LHCN-M2 (cell line): ENCODE results near the gene ZBTB24. TPM values are rescaled to one million over a fixed set of nuclear protein-coding genes. Genes with fewer than 3 reads are reported as not detected.
"Not testable (repeated sequence)": the region's sequence is repeated elsewhere in the genome, so short reads cannot be mapped to it uniquely, and the experiment has no call there.

Experiments
- DNase-seq: peaks from one replicate; pipeline ENCODE4 v3.0.0-alpha.2; 2012; ENCODE audit warnings: low read depth
- polyA plus RNA-seq: library from polyadenylated mRNA; unstranded; fragments of >200 nt; gene quantifications from one replicate; pipeline ENCODE4 v1.2.1, GENCODE V29; 2012; ENCODE audit warnings: missing spikeins
- total RNA-seq: library from RNA; depleted of rRNA; stranded (reverse); fragments of >200 nt; gene quantifications from 2 replicates; pipeline ENCODE4 v1.2.3, GENCODE V29; 2014; rRNA removed

Gene ZBTB24
- total RNA-seq: 8.8 and 11.0 TPM in 2 replicates
- polyA plus RNA-seq: 2.3 TPM

GRCh38 chr6:109482905-109483734 lies at the start of gene ZBTB24:
Gene ZBTB24 (minus strand): TSS chr6:109483219. CDS start chr6:109482026, 1,193 bp downstream.
- DNase-seq: peak; percentile 86

DNA sequence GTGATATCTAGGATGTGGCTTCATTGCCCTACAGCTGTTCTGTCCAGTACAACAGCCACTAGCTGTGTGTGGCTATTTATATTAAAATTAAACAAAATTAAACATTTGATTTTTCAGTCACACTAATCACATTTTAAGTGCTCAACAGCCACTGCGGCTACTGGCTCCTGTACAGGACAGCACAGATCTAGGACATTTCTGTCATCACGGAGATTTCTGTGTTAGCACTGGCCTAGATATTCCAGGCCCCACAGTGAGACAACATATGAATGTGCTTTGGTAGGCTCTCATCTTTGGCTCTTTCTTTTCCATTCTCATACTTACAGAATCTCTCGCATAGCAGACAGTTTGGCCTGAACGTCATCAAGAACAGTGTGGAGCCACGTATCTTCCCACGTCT lies 48.4 kb upstream of the ZBTB24 start:
- no peak for DNase-seq

GRCh38 chr6:109527989-109528388 lies 45.0 kb upstream of the ZBTB24 start:
- DNase-seq: no peak

DNA sequence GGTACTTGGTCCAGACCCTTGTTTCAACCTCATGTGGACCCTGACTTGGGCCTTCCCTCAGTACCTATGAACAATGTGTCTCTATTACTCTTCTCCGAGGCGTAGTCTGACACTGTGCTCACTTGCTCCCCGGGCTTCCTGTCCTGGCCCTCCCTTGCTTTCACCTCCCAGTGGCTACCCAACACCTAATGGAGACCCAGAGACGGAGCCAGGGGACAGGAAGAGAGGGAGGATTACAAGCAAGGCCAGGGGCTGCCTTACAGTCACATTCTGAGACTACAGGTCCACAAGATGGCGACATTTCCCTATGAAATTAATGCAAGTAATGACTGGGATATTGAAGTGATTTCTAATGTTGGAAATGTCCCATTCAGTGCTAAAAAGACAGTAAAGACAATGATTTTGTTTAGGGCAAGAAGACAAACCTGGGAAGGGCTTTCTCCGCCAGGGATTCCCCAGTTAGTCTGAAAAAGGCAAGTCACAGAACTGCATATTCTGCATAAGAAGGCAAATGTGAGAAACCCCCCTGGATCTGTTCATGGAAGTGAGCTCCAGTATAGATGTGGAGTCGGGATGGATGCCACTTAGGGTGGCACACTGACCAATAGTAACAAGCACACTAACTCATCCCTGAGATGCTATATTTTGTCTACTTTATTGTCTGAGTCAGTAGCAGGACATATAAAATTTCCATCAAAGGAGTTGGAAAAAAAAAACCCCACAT lies 44.0 kb upstream of the ZBTB24 start:
- DNase-seq: peak; percentile 61

GRCh38 chr6:109524129-109524528 lies 41.1 kb upstream of the ZBTB24 start:
- DNase-seq: no peak

GRCh38 chr6:109523478-109523877 lies 40.5 kb upstream of the ZBTB24 start:
- peak; percentile 69 for DNase-seq

DNA sequence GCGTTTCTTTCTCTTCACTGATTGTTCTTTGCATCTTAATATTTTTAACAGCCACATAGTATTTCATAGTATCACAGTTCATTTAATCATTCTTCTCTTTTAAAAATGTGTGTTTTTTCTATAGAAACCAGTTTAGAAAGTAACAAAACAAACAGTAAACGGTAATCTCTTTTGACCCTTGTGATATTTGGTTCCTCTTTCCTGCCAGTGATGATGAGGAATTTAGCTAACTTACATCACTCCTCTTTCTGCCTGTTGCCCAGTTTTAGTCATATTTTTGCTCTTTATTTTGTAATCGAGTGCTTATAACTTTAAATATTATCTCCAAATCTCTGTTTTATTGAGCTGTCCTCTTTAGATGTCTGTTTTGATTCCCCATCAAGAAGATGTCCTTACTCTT lies 38.1 kb upstream of the ZBTB24 start:
- DNase-seq: no peak

GRCh38 chr6:109519647-109520046 lies 36.6 kb upstream of the ZBTB24 start:
- DNase-seq: not testable (repeated sequence)

- no peak for DNase-seq
These were observed 33.9 kb upstream of the ZBTB24 start for GRCh38 chr6:109516929-109517328.

- DNase-seq: peak; percentile 21
These were observed 32.9 kb upstream of the ZBTB24 start for GRCh38 chr6:109515781-109516409.

DNA sequence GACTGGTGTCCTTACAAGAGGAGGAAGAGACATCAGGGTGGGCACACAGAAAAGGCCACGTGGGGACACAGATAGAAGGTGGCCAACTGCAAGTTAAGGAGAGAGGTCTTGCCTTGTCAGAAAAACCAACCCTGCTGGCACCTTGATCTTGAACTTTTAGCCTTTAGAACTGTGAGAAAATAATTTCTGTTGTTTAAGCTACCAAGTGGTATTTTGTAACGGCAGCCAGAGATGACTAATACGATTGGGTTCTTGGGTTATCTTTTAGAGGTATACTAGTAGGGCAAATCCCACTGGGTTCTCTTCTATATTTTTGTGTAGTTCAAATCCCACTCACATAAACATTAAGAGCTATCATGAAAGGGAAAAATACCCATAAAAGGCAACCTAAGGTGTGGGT lies 31.9 kb upstream of the ZBTB24 start:
- no peak for DNase-seq

DNA sequence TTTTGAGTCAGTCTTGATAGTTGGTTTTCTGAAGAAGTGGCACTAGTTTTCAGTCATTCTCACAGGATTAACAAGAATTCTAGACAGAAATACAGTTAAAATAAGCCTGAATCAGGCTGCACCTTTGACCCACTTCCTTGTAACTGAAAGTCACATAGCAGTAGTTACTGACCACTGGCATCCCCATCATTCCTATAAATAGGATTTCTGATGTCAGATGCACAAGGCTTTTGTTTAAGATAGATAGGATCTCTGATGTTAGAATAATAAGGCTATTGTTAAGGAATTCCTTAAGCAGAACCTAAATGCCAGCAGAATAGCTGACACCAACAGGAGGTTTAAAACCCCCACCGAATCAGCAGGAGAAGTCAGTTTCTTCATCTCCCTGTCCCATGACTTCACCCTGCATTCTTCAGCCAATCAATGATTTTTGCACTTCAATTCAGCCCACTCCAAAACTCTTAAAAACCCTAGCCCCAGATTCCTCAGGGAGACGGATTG lies 30.6 kb upstream of the ZBTB24 start:
- peak; percentile 69 for DNase-seq

DNA sequence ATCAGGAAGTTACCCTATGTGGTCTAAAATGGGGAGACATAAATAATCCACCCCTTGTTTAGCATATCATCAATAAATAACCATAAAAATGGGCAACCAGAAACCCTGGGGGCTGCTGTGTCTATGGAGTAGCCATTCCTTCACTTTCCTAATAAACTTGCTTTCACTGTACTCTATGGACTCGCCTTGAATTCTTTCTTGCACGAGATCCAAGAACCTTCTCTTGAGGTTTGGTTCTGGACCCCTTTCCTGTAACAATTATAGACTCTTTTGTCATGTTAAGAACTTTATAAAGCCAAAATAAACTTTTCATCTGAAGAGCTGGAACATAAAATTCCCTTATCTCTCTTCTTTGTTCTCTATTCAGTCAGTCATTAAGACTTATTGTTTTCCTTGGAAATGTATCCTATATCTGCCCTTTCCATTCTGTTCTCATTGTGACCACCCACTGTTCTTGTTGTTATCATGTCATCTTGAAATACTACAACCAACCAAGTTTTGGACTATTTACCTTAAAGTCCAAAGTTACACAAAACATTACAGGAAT lies 29.3 kb upstream of the ZBTB24 start:
- DNase-seq: no peak

- DNase-seq: no peak
These were observed 28.8 kb upstream of the ZBTB24 start for GRCh38 chr6:109511832-109512231.

DNA sequence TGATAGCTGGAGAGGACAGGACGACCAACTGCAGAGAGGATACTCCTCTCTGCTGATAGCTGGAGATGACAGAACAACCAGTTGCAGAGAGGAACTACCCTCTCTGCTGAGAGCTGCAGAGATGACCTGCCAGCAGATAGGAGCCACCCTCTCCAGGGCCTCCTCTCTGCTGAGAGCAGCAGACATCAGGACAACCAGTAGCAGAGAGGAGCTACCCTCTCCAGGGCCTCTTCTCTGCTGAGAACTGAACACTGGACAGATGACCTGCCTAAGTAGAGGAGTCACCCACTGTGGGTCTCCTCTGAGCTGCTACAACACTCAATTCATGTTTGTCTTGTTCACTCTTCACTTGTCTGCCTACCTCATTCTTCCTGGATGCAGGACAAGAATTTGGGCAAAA lies 27.3 kb upstream of the ZBTB24 start:
- no peak for DNase-seq

GRCh38 chr6:109508166-109508860 lies 25.3 kb upstream of the ZBTB24 start:
- DNase-seq: no peak

- DNase-seq: no peak
These were observed 24.6 kb upstream of the ZBTB24 start for GRCh38 chr6:109507490-109508072.

GRCh38 chr6:109506841-109507240 lies 23.8 kb upstream of the ZBTB24 start:
- no peak for DNase-seq

DNA sequence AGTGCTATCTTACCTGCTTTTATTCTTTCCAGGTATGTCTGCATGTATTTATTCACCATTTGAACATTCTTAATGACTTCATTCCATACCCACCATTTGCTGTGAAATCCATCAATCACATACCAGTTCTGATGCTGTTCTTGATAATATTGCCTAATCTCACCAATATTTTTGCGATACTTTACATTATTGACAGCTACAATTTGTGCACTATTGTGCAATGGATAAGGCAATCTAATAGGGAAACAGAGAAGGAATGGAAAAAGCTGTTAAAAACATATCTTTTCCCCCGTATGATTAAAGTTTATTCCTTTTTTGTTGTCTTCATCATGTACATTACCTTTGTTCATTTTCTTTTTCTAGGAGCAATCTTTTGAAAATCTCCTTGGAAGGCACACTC lies 23.3 kb upstream of the ZBTB24 start:
- DNase-seq: no peak

DNA sequence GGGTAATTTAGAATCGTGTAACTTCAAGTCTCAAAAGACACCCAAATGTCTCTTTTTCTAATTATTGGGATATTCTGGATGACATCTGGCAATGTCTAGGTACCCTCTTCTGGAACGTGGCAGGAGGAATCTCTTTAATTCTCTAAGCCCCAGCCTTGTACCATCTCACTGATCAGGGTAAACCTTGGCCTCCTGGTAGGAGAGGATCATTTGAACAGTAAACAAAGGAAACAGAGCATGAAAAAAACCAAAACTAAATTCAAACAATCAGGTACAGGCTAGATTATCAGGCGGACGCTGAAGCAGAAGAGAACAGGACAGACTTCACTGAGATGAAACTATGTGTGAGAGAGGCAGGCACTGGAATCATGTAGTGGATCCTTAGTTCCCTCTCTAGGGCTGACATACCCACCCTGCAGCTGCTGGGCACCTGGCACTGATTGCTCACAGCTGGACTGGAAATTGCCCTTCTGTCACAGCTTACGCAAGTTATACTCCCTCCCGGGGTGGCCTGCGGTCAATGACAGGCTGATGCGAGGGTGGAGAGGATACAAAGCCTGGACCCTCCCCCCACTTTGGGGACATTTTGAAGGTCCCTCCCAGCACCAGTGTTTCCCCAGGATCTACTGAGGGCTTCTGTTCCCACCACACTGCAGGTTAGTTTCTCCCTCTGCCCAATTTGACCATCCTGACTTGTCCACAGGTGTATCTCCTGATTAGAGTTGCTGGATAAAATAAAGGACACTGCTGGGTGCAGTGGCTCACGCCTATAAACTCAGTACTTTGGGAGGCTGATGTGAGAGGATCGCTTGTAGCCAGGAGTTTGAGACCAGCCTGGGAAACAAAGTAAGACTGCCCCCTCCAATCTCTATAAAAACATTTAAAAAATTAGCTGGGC lies 20.6 kb upstream of the ZBTB24 start:
- DNase-seq: peak; percentile 76
